ENCODE data around the gene ROPN1B.

The ROPN1B gene

GRCh38 chr3:126005951-126006350 lies 37.0 kb downstream of the ROPN1B start:
- DNase-seq: peak; percentile 62

DNA sequence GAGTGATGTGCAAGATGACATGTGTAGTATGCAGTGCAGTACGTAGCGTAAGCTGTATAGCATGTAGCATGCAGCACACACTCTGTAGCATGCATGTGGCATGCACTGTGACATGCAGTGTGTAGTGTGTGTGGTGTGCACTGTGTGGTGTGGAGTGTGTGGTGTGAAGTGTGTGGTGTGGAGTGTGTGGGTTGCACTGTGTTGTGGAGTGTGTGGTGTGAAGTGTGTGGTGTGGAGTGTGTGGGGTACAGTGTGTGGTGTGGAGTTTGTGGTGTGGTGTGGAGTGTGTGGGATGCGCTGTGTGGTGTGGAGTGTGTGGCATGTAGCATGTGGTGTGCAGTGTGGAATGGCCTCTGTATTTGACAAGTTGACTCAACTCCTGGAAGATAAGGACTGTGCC lies 39.2 kb downstream of the ROPN1B start:
- no peak for DNase-seq

DNA sequence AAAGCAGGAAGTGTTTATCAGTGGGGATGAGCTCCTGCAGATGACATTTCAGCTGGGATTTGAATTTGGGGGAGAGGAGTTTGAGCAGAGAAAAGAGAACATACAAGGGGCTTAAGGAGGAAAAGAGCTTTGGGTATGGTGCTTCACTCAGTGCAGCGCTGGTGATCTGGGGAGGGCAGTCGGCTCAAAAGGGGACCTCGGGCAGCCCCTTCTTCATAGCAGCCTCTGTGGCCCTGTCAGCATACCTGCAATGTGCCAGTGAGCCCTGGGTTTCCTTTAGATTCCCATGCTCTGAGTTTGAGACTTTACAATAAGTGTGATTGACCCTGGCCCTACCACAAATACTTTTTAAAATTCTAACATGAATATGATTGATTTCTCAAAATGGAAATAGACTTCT lies 40.2 kb downstream of the ROPN1B start:
- no peak for DNase-seq

DNA sequence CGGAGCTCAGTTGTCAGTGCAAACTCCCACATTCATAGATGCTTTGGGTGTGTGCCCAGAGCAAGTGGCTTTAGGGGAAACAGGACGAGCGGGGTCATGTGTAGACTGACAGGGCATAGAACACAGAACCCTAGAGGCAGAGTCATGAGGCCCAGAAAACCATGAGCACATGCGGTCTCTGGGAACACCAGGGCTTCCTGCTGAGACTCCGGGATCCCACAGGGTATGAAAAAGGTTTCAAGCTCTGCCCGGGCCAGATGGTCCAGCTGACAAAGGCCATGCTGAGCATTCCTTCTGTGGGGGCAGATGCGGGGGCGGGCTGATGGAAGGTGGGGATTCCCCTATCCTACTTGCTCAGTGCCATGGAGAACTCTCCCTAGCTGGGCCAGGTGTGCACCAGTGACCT lies 44.8 kb downstream of the ROPN1B start:
- DNase-seq: no peak

DNA sequence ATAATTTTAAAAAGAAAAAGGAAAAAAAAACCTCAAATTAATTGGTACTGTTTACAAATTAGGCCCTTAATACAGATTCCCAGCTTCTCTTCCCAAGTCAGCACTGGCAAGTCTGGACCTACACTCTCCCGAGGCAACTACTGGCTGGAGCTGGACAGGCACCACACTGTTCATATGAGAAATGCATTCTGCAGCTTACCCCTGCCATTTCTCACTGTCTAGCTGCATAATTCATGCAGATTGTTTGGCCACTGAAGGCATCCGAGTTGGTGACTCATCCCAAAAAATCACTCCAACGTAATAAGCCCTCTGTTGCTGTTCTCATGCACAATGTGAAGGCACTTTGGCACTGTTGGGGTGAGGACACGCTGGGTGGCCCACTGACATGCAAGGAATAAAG lies 45.3 kb downstream of the ROPN1B start:
- peak; percentile 15 for DNase-seq

DNA sequence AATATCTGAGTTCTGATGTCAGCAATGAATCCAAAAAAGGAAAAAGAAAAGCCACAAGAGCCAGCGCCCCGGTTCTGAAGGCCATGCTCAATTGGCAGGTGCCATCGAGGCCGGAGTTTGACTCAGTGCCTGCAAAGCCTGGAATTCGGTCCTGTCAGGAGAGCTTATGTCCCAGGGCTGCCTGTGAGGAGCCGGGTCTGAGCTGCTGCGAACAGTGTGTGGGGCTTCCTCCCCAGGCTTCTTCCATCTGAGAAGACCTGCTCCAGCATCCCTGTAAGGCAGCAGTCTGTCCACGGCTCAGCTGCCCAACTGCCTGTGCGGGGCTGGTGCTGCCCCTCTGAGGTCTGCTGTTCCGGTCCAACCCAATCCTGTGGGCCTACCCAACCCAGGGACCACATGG lies 46.1 kb downstream of the ROPN1B start:
- no peak for DNase-seq

DNA sequence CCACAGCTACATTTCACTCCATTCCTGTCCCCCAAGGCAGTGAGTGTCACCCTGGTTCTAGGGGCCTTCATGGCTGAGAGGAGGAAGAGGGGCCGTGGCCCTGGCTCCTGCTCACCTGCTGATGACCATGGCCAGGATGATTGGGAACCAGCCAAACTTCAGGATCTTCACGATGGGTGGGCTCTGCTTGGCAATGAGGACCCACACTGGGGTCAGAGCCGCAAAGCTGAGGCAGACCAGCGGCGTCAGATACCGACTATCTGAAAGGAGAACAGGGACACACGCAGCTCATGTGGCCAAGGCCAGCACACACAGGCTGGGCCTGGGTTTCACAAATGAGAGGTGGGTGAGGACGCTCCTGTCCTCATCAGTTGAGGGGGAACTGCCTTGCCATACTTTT lies 47.6 kb downstream of the ROPN1B start:
- DNase-seq: no peak

GRCh38 chr3:126017362-126017761 lies 48.4 kb downstream of the ROPN1B start:
- no peak for DNase-seq

- no peak for DNase-seq
Measured at GRCh38 chr3:126018545-126018944, 49.6 kb downstream of the ROPN1B start.

DNA sequence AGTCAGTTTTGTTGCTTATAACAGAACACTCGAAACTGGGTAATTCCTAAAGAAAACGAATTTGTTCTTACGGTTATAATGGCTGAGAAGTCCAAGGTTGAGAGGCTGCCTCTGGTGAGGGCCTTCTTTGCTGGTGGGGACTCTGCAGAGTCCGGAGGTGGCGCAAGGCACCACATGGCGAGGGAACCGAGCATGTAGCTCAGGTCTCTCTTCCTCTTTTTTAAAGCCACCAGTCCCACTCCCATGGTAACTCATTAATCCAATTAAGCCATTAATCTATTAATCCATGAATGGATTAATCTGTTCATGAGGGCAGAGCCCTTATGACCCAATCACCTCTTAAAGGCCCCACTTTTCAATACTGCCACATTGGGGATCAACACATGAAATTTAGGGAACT lies 50.0 kb downstream of the ROPN1B start:
- no peak for DNase-seq

DNA sequence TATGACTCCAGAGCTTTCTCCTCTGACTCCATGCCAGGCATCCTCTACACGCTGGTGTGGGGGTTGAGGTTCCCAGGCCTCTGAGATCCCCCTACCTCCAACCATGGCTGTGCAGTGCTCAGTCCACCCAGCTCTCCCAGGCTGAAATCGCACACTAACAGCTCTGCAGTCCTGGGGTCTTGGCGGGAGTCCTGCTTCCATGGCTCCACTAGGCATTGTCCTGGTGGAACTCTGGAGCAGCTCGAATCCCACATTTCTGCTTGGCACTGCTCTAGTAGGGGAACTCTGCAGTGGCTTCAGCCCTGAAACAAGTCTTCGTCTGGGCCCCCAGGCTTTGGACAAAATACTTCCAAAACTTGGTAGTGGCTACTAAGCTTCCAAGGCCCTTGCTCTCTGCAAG lies 50.7 kb downstream of the ROPN1B start:
- no peak for DNase-seq

GRCh38 chr3:126021224-126021623 lies 52.2 kb downstream of the ROPN1B start:
- no peak for DNase-seq

GRCh38 chr3:126021702-126022101 lies 52.7 kb downstream of the ROPN1B start:
- DNase-seq: no peak

DNA sequence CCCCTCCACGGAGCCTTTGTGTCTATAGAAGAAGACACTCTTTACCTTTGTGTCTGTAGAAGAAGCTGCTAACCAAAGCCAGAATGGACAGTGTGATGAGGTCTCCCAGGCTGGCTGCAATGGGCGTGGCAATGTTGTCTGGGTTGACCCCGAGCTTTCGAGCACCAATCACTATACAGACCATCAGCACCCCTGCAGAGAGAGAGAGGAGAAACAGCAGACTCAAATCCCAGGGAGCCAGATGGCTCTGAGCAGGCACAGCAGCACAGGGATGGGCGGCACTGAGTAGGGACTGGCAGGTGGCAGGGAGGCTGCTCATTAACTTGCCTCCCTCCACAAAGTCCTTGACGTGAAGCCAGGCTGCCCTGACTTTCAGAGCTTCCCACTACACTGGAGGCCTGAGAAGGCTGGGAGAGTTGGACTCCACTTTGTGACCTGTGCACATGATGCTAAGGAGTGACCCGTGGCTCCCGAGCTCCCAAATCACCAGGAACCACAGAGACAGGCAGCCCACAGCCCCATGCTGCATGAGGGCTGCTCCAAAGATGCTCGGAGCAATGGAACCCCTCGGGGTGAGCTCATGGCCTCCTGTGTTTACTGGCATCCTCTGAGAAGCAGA lies 53.9 kb downstream of the ROPN1B start:
- DNase-seq: no peak

- no peak for DNase-seq
Measured at GRCh38 chr3:126023390-126023789, 54.4 kb downstream of the ROPN1B start.

DNA sequence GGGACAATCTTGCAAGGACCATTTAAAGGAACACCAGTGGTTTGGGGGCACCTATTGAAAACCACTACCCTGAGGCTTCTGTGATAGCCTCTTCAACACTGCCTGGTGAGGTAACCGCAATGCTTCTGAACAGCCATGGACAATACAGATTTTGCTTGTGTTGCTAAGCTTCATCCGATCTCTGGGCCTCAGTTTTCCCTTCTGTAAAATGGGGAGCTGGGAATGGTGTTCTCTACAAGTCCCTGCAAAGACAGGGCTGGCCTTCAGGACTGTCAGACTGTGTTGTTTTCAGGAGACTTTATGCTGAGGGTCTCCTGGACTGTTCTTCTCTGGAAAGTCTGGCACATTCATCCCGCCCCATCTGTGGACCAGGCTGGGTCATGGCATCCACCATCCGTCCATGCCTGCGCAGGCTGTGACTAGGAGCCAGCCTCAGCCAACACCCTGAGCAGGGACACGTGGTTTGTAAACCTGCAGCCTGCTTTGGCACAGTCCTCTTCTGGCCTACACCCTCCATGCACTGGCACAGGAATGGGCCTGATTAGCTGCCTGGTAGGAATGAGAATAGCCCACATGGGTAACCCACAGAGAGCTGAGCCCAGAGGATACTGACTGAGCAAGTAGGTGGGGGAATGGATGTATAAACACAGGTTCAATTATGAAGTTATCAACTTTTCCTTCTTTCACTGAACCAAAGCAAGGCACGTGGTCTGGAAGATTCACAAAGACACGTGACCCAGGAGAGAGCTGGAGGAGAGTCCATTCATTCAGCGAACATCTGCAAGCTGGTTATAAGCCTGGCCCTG lies 55.3 kb downstream of the ROPN1B start:
- no peak for DNase-seq

GRCh38 chr3:126025116-126025729 lies 56.2 kb downstream of the ROPN1B start:
- no peak for DNase-seq

DNA sequence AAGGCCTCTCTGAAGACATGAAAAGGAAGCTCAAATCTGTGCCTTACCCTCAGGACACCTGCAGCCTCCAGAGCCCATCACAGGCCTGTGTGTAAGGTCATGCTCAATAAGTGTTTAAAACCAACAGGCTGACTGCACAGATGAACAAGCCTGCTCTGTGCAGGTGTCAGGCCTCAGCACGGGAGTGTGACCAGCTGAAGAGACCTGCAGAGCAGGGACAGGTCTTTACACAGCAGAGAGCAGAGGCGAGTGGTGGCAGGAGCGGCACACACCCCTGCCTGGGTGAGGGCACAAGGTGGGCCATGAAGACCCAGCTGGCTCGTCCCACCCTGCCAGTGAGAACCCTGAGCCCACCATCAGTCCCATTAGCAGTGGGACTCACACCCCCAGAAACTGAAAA lies 56.9 kb downstream of the ROPN1B start:
- no peak for DNase-seq

DNA sequence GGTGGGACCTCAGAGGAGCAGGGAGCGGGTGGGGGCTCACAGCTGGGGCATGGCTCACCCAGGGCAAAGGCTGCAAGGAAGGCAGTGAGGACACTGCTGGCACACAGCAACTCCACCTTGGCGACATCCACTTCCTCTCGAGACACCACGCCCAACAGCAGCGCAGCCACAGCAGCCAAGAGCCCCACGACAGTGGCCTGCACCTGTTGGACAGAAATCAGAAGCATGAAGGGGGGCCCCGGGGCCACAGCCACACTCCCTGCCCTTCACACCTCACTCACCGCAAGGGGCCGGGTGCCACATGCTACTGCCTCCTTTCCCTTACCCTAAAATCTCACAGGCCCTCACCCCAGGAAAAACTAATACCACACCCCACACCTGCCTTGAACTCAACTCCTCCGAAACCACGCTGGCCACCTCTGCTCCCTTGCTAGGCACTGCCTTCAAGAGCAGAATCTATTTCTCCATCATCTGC lies 57.3 kb downstream of the ROPN1B start:
- no peak for DNase-seq

DNA sequence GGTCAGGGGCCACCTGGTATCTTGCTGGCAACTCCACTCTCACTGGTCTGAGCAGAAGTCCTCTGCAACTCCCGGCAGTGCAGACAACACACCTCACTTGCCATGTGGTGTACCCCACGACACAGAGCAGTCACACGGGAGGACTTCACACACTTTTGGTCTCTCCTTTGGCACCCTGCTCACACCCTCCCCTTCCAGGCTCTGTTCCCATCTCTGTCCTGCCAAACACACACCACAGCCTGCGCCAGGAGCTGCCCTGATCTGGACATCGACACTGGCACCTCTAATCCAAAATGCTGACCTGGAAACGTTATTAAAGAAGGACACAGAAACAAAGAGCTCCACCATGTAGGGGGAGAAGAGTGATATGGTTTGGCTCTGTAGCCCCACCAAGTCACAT lies 57.8 kb downstream of the ROPN1B start:
- no peak for DNase-seq

DNA sequence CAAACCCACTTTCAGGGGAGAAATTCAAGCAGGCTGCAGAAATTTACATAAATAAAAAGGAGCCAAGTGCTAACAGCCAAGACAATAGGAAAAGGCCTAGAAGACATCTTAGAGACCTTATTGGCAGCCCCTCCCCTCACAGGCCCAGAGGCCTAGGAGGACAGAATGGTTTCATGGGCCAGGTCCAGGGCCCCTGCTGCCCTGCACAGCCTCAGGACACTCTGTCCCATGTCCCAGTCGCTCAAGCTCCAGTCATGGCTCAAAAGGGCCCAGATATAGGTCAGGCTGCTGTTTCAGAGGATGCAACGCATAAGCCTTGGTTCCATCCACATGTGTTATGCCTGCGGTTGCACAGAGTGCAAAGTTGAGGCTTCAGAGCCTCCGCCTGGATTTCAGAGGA lies 59.1 kb downstream of the ROPN1B start:
- DNase-seq: no peak

GRCh38 chr3:126029241-126029640 lies 60.3 kb downstream of the ROPN1B start:
- DNase-seq: no peak

DNA sequence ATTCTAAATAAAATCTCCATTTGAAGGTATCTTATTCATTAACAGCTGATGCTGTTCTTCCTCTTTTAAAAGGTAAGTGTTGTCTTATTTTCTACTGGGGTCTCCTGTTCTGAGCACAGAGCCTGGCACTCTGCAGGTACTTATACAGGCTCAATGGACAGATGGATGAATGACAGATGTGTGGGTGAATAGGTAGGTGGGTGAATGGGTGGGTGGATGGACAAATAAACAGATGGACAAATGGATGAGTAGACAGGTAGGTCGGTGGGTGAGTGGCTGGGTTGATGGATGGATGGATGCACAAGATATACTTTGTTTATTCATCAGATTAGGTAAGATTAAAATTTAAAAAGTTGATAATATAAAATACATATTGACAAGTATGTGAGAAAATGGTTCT lies 61.5 kb downstream of the ROPN1B start:
- DNase-seq: no peak

- DNase-seq: no peak
Measured at GRCh38 chr3:126031981-126032471, 63.0 kb downstream of the ROPN1B start.

Measured in NCI-H226 (cell line).